ENCODE measurements around the gene CEP250.

The CEP250 gene

DNA sequence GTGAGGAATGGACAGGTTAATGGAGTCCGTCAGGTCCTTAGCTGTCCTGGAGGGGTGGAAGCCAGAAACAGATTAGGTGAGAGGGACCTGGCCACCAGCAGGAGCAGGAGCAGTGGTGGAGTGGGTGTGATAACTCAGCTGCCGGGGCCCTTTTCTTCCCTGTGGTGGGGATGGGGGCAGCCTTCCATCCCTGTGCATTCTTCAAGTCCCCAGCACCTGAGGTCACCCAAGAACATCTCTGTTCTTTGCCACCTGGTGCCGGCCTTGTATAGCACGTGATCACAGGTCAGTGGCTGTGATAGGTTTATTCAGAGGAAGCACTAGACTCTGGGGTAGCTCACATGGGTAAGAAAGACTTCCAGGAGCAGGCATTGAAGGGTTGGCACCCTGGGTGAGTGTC lies 103.1 kb downstream of the CEP250 start:
- Histone ChIP-seq H3F3A (ENCODE audit: control insufficient read depth, insufficient read depth) (no peaks in the 10 kb centered on the region), H3K4me3 (ENCODE audit: low read length) (no peak overlapping the region), H3K36me3 (ENCODE audit: control insufficient read depth, low read length) (peaks cover 21% of the 10 kb centered on the region), H3K4me1 (ENCODE audit: control insufficient read depth, low read length) (peaks cover 8% of the 10 kb centered on the region; the same call in 1 of the 2 replicates), H3K4me2 (ENCODE audit: low read length) (no peak overlapping the region), H3K79me2 (ENCODE audit: control insufficient read depth, low read length) (no peaks in the 10 kb centered on the region), H3K9me2 (replicated peaks; ENCODE audit: control insufficient read depth, low read length) (no peaks in the 10 kb centered on the region), H3K27ac (ENCODE audit: low read depth, low read length) (no peak overlapping the region), H4K20me1 (ENCODE audit: control insufficient read depth, insufficient read depth, low read depth, low read length) (no peaks in the 10 kb centered on the region), H3K27me3 (ENCODE audit: control insufficient read depth, low read length) (no peaks in the 10 kb centered on the region), H3K9me3 (ENCODE audit: control insufficient read depth, insufficient read depth, low read length) (no peaks in the 10 kb centered on the region)
- TF ChIP-seq EZH2phosphoT487 (IDR thresholded peaks at IDR 0.05; ENCODE audit: borderline replicate concordance, low read length), result no peak
- TF ChIP-seq, protein P1, sequence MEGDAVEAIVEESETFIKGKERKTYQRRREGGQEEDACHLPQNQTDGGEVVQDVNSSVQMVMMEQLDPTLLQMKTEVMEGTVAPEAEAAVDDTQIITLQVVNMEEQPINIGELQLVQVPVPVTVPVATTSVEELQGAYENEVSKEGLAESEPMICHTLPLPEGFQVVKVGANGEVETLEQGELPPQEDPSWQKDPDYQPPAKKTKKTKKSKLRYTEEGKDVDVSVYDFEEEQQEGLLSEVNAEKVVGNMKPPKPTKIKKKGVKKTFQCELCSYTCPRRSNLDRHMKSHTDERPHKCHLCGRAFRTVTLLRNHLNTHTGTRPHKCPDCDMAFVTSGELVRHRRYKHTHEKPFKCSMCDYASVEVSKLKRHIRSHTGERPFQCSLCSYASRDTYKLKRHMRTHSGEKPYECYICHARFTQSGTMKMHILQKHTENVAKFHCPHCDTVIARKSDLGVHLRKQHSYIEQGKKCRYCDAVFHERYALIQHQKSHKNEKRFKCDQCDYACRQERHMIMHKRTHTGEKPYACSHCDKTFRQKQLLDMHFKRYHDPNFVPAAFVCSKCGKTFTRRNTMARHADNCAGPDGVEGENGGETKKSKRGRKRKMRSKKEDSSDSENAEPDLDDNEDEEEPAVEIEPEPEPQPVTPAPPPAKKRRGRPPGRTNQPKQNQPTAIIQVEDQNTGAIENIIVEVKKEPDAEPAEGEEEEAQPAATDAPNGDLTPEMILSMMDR (IDR thresholded peaks at IDR 0.05; ENCODE audit: low read depth, low read length, poor library complexity, severe bottlenecking), result no peak

DNA sequence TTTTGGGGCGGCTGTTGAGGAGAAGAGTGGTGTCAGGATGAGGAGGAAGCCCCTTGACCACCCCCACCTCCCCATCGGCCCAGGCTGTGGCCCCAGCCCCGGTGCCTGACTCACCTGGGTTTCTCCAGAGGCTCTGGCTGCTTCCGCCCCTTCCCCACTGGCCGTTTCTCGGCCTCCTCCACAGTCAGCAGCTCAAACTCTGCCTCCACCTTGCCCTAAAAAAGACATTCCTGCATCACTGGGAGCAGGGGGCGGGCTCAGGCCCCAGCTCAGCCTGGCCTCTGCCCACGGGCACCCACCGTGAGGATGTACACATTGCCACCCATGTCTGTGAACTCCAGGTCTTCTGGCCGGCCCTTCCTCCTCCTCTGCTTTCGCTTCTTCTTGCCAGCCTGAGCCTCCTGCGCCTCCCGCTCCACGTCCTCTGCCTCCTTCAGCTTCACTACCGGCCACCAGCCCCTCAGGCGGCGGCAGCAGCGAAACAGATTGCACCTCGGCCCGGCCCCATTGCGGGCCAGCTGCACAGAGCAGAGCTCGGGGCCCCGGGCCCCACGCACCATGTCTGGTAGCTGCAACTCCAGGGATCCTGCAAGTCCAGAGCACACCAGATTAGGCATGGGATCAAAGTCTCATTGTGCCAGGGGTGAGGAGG lies 103.8 kb downstream of the CEP250 start:
- Histone ChIP-seq H3K4me3 (ENCODE audit: low read length) (no peak overlapping the region), H3K9me2 (replicated peaks; ENCODE audit: control insufficient read depth, low read length) (no peaks in the 10 kb centered on the region), H3K4me1 (ENCODE audit: control insufficient read depth, low read length) (peaks cover 8% of the 10 kb centered on the region; the same call in 1 of the 2 replicates), H4K20me1 (ENCODE audit: control insufficient read depth, insufficient read depth, low read depth, low read length) (no peaks in the 10 kb centered on the region), H3F3A (ENCODE audit: control insufficient read depth, insufficient read depth) (no peaks in the 10 kb centered on the region), H3K27ac (ENCODE audit: low read depth, low read length) (no peak overlapping the region), H3K9me3 (ENCODE audit: control insufficient read depth, insufficient read depth, low read length) (no peaks in the 10 kb centered on the region), H3K4me2 (ENCODE audit: low read length) (no peak overlapping the region), H3K36me3 (ENCODE audit: control insufficient read depth, low read length) (peaks cover 21% of the 10 kb centered on the region), H3K27me3 (ENCODE audit: control insufficient read depth, low read length) (no peaks in the 10 kb centered on the region), H3K79me2 (ENCODE audit: control insufficient read depth, low read length) (no peaks in the 10 kb centered on the region)
- TF ChIP-seq EZH2phosphoT487 (IDR thresholded peaks at IDR 0.05; ENCODE audit: borderline replicate concordance, low read length), result no peak
- TF ChIP-seq, protein P1 (IDR thresholded peaks at IDR 0.05; ENCODE audit: low read depth, low read length, poor library complexity, severe bottlenecking), result no peak

- H3K4me3 ChIP-seq (ENCODE audit: low read length), result no peak overlapping the region
- H3F3A ChIP-seq (ENCODE audit: control insufficient read depth, insufficient read depth), result no peaks in the 10 kb centered on the region
- H4K20me1 ChIP-seq (ENCODE audit: control insufficient read depth, insufficient read depth, low read depth, low read length), result no peaks in the 10 kb centered on the region
- H3K79me2 ChIP-seq (ENCODE audit: control insufficient read depth, low read length), result no peaks in the 10 kb centered on the region
- no peak overlapping the region for H3K4me2 ChIP-seq (ENCODE audit: low read length)
- no peaks in the 10 kb centered on the region for H3K9me3 ChIP-seq (ENCODE audit: control insufficient read depth, insufficient read depth, low read length)
- H3K27ac ChIP-seq (ENCODE audit: low read depth, low read length), result no peak overlapping the region
- peaks cover 8% of the 10 kb centered on the region; the same call in 1 of the 2 replicates for H3K4me1 ChIP-seq (ENCODE audit: control insufficient read depth, low read length)
- H3K27me3 ChIP-seq (ENCODE audit: control insufficient read depth, low read length), result no peaks in the 10 kb centered on the region
- peaks cover 15% of the 10 kb centered on the region; the same call in 1 of the 2 replicates for H3K36me3 ChIP-seq (ENCODE audit: control insufficient read depth, low read length)
- H3K9me2 ChIP-seq (replicated peaks; ENCODE audit: control insufficient read depth, low read length), result no peaks in the 10 kb centered on the region
- no peak for TF ChIP-seq EZH2phosphoT487 (IDR thresholded peaks at IDR 0.05; ENCODE audit: borderline replicate concordance, low read length)
- TF ChIP-seq, protein P1 (IDR thresholded peaks at IDR 0.05; ENCODE audit: low read depth, low read length, poor library complexity, severe bottlenecking), result no peak
These were observed 104.7 kb downstream of the CEP250 start for GRCh38 chr20:35560105-35560511.

All from DOHH2 (cell line).